Small intestine (tissue), 7 donors: Measurements from ENCODE around the gene MYO10. TPM values are rescaled to one million over a fixed set of nuclear protein-coding genes. Genes with fewer than 3 reads are reported as not detected.
"Not testable (repeated sequence)": the region's sequence is repeated elsewhere in the genome, so short reads cannot be mapped to it uniquely, and the experiment has no call there.

Experiments
- DNase-seq, 2 donors: peaks; one replicate each; pipeline versions ENCODE4 v3.0.0 to v3.0.0-alpha.2; 2013
- FAIRE-seq: peaks from 2 replicates; lab custom pipeline; 2012; peaks lifted over from hg19 to GRCh38; lab: Jason Lieb, UNC
- H3K27ac ChIP-seq, 3 donors: one replicate each; pipeline ENCODE4 v1.5.1; 2013; ENCODE audit warnings: low read length in 2 of 3, mild to moderate bottlenecking in 2 of 3, control low read depth in 1 of 3, inconsistent platforms in 1 of 3, low read depth in 1 of 3, moderate library complexity in 1 of 3
- H3K27me3 ChIP-seq, 3 donors: one replicate each; pipeline ENCODE4 v1.6.1; 2013; ENCODE audit warnings: low read length in 3 of 3, inconsistent platforms in 1 of 3; ENCODE audit not compliant: control insufficient read depth in 3 of 3, insufficient read depth in 3 of 3
- H3K36me3 ChIP-seq, 3 donors: one replicate each; pipeline ENCODE4 v1.6.1; 2013; ENCODE audit warnings: low read length in 3 of 3, inconsistent platforms in 1 of 3, low read depth in 1 of 3, mild to moderate bottlenecking in 1 of 3, moderate library complexity in 1 of 3; ENCODE audit not compliant: control insufficient read depth in 3 of 3, insufficient read depth in 2 of 3
- H3K4me1 ChIP-seq, 3 donors: one replicate each; pipeline ENCODE4 v1.6.1; 2013; ENCODE audit warnings: low read length in 2 of 3, inconsistent platforms in 1 of 3, low read depth in 1 of 3, mild to moderate bottlenecking in 1 of 3, moderate library complexity in 1 of 3; ENCODE audit not compliant: control insufficient read depth in 3 of 3, insufficient read depth in 2 of 3
- H3K4me3 ChIP-seq, 3 donors: one replicate each; pipeline ENCODE4 v1.5.1; 2013; ENCODE audit warnings: low read length in 3 of 3, control low read depth in 1 of 3, inconsistent platforms in 1 of 3, low read depth in 1 of 3, mild to moderate bottlenecking in 1 of 3, moderate library complexity in 1 of 3
- H3K9me3 ChIP-seq, 2 donors: one replicate each; pipeline ENCODE4 v1.6.1; 2013; ENCODE audit warnings: low read depth in 1 of 2, low read length in 1 of 2; ENCODE audit not compliant: control insufficient read depth in 2 of 2, insufficient read depth in 1 of 2
- WGBS, 3 donors: extraction: QIAGEN DNeasy Blood & Tissue Kit; methylation state at CpG; one replicate each; pipeline ENCODE4 v1.1.7; 2013; 5-methylcytosine and 5-hydroxymethylcytosine counted together
- polyA plus RNA-seq, 4 donors: library from polyadenylated mRNA; stranded (reverse) in 3 of 4; unstranded in 1 of 4; fragments of 200-250 nt in 3 of 4; fragments of 120-200 nt in 1 of 4; gene quantifications; one replicate each; pipeline versions ENCODE4 v1.2.1 to v1.2.3, GENCODE V29; 2013
- donor health status: healthy with polysubstance abuse.
- donor health status: control.
- donor health status: control.
- donor health status: Bipolar disorder and iron deficiency.
- donor health status: healthy.

Gene MYO10
- polyA plus RNA-seq, 4 donors, result 10.3 to 36.5 (median 18.7) TPM

DNA sequence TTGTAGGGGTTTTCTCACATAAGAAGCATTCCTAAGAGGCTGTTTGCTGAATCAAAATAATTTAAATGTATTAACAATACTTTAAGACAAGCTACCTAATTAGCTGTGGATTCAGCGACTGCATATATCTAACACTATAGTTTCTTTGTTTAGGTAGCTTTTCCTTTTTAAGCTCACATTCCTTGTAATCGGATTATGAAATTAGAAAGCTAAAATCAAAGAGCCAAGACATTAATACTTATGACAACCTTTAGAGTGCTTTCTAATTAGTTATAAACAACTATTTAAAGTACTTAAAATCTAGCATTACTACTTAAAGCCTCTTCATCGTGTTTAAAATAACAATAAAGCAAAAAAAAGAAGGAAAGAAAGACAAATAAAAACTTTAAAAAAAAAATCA is 182.0 kb downstream of the MYO10 start:
- peaks cover 0 to 47% (median 3%) of the 10 kb centered on the region in 3 donors for H3K36me3 ChIP-seq
- 61 to 87% (median 78%) methylated on average over 3 of the region's 3 CpGs for WGBS, 3 donors
- no peak for DNase-seq
- no peak overlapping the region for H3K4me3 ChIP-seq
- H3K4me1 ChIP-seq, result peaks cover 0 to 13% (median 2%) of the 10 kb centered on the region in 3 donors
- no peaks in the 10 kb centered on the region for H3K9me3 ChIP-seq
- FAIRE-seq, result no peak
- H3K27ac ChIP-seq, result no peak overlapping the region
- H3K27me3 ChIP-seq, result no peaks in the 10 kb centered on the region

DNA sequence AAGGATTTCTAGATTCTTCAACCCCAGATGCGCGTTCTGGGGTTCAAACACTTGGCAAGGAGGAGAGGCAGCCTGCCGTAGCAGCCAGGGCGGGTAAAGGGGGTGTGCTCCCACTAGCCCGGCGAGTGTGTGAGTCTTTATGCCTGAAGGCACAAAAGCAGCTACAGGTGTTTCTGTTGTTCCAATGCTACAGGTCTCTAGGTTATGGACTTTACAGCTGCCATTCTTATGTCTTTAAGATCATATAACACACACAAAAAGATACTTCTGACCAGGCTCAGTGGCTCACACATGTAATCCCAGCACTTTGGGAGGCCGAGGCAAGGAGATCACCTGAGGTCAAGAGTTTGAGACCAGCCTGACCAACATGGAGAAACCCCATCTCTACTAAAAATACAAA is 185.6 kb downstream of the MYO10 start:
- Histone ChIP-seq H3K4me3 (no peak overlapping the region), H3K27ac (no peak overlapping the region), H3K4me1 (no peaks in the 10 kb centered on the region), H3K27me3 (no peaks in the 10 kb centered on the region), H3K36me3 (peaks cover 0 to 45% (median 3%) of the 10 kb centered on the region in 3 donors), H3K9me3 (no peaks in the 10 kb centered on the region)
- FAIRE-seq, result no peak
- WGBS, 3 donors, result 85 to 92% (median 89%) methylated on average over 7 of the region's 7 CpGs
- no peak for DNase-seq

- no peak overlapping the region for H3K27ac ChIP-seq
- 73 to 80% (median 74%) methylated on average over 4 of the region's 4 CpGs for WGBS, 3 donors
- H3K27me3 ChIP-seq, result no peaks in the 10 kb centered on the region
- FAIRE-seq, result no peak
- H3K4me1 ChIP-seq, result no peaks in the 10 kb centered on the region
- DNase-seq, result no peak
- peaks cover 0 to 44% (median 3%) of the 10 kb centered on the region in 3 donors for H3K36me3 ChIP-seq
- H3K4me3 ChIP-seq, result no peak overlapping the region
- H3K9me3 ChIP-seq, result no peaks in the 10 kb centered on the region
Observed at GRCh38 chr5:16749626-16750025, 186.5 kb downstream of the MYO10 start.

GRCh38 chr5:16744164-16744880 is 191.8 kb downstream of the MYO10 start:
- peaks cover 0 to 32% (median 0%) of the 10 kb centered on the region in 3 donors for H3K36me3 ChIP-seq
- H3K9me3 ChIP-seq, result no peaks in the 10 kb centered on the region
- H3K27me3 ChIP-seq, result no peaks in the 10 kb centered on the region
- no peaks in the 10 kb centered on the region for H3K4me1 ChIP-seq
- FAIRE-seq (no peak), DNase-seq (no peak)
- no peak overlapping the region for H3K27ac ChIP-seq
- 82 to 85% (median 84%) methylated on average over 15 of the region's 15 CpGs for whole genome bisulfite sequencing, 3 donors
- no peak overlapping the region for H3K4me3 ChIP-seq

DNA sequence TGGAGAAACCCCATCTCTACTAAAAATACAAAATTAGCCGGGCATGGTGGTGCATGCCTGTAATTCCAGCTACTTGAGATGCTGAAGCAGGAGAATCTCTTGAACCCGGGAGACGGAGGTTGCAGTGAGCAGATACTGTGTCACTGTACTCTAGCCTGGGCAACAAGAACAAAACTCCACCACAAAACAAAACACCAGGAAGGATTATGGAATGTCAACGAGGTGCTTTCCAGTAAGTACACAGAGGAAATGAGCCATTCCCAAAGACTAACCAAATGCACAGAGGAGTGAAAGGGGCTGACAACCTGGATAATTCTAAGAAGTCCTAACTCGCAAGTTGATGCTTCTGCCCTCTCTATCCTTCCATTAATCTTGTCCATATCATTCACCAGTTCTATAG is 193.2 kb downstream of the MYO10 start:
- Histone ChIP-seq H3K27me3 (no peaks in the 10 kb centered on the region), H3K4me1 (peaks cover 0 to 5% (median 0%) of the 10 kb centered on the region in 3 donors), H3K27ac (no peak overlapping the region), H3K36me3 (peaks cover 0 to 21% (median 0%) of the 10 kb centered on the region in 3 donors), H3K9me3 (no peaks in the 10 kb centered on the region), H3K4me3 (no peak overlapping the region)
- FAIRE-seq (no peak), DNase-seq (no peak)
- 74 to 84% (median 82%) methylated on average over 5 of the region's 5 CpGs for WGBS, 3 donors

DNA sequence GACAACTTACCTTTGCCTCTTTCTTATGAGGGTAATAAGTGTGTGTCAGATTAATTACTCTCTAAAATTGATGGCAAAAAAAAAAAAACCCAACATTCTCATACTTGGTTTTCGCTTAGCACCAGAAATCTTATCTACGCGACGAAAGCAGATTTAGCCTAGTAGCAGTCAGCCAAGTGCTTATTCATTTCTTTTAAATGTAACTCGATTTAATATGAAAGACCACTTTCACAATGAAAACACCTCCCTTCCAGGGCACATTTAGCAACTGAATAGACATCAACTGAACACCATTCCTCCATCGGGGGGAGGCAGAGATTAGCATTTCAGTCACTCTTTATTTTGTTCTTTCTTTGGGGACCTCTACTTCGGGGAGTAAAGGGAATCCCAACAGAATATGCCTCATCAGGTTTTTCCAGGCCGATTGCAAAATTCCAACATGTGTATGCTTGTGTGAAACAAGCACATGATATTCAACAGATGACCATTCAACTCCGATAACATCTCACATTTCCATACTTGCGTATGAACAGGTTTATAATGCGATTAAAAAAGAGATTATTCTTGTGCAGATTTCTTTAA is 195.2 kb downstream of the MYO10 start:
- H3K27me3 ChIP-seq, result no peaks in the 10 kb centered on the region

DNA sequence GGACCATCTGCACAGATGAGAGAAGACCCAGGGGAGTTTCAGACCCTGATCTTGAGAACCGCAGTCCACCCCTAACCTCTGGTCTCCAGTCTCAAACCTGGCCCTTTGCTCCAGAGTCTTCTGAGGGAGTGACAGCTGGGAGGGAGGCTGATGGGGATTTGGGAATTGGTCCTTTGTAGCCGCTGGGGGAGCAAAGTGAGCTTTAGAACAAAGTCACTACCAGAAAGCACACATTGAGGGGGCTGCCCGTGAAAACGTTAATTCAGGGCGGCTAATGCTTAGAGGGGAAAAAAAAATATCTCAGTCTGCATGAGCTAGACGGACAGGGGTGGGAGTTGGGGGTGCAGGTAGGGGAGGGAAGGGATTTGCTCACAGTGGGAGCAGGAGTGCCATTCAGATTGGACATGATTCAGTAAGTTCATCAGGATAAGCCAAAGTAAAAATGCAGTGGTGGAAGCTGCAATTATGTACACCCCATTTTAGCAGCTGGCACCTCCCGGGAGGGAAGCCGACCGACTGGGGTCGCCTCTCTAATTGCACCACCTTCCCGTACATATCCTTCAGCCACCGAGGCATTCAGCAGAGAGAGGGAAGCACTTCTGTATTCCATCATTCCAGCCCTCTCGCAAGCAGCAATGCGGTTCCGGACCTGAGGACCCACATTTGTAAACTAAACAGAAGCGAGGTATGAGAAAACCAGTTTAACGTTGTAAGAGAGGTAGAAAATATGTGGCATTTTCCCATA is 195.8 kb downstream of the MYO10 start:
- Histone ChIP-seq H3K4me3 (no peak overlapping the region), H3K4me1 (peaks cover 2 to 19% (median 8%) of the 10 kb centered on the region in 3 donors), H3K27ac (no peak overlapping the region), H3K27me3 (no peaks in the 10 kb centered on the region), H3K9me3 (no peaks in the 10 kb centered on the region), H3K36me3 (peaks cover 0 to 13% (median 0%) of the 10 kb centered on the region in 3 donors)
- FAIRE-seq (no peak), DNase-seq (no peak)
- WGBS, 3 donors, result 77 to 88% (median 86%) methylated on average over 17 of the region's 17 CpGs

More for the DNA sequence above, 195.2 kb downstream of the MYO10 start:
- Histone ChIP-seq H3K4me3 (no peak overlapping the region), H3K9me3 (no peaks in the 10 kb centered on the region), H3K36me3 (peaks cover 0 to 15% (median 0%) of the 10 kb centered on the region in 3 donors), H3K27ac (no peak overlapping the region), H3K4me1 (peaks cover 2 to 12% (median 4%) of the 10 kb centered on the region in 3 donors)
- WGBS, 3 donors, result 61 to 76% (median 74%) methylated on average over 11 of the region's 11 CpGs
- FAIRE-seq (no peak), DNase-seq (no peak)

- 33 to 64% (median 37%) methylated on average over 5 of the region's 5 CpGs for WGBS, 3 donors
- FAIRE-seq, H3K27me3 ChIP-seq, H3K9me3 ChIP-seq: not testable (repeated sequence)
- Histone ChIP-seq H3K27ac (peak overlapping the region; percentile 36 to 98 (median 58)), H3K4me3 (peak overlapping the region in 1 of 3 donors; percentile 37), H3K4me1 (peaks cover 4 to 30% (median 8%) of the 10 kb centered on the region in 3 donors), H3K36me3 (peaks cover 0 to 12% (median 0%) of the 10 kb centered on the region in 3 donors)
- peak in 1 of 2 donors; percentile 36 for DNase-seq
Observed at GRCh38 chr5:16738393-16738792, 197.7 kb downstream of the MYO10 start.
